Measurements from ENCODE around the gene TMEM156. TPM values are rescaled to one million over a fixed set of nuclear protein-coding genes. Genes with fewer than 3 reads are reported as not detected.

Gene TMEM156
- polyA plus RNA-seq, 1 donor (not counting 4 experiments of a cell fraction or from before 2014, with no cell fraction given) = 0.68 TPM

- no peak for TF ChIP-seq EZH2 (IDR thresholded peaks at IDR 0.05; ENCODE audit: low read length)
- TF ChIP-seq CTCF (optimal IDR thresholded peaks at IDR 0.05 in 1 of 3, IDR thresholded peaks at IDR 0.05 in 1 of 3, conservative IDR thresholded peaks at IDR 0.05 in 1 of 3; ENCODE audit: extremely low read depth in 1 of 3, insufficient read depth in 2 of 3, low read length in 3 of 3) = no peak
- Histone ChIP-seq H3K4me3 (ENCODE audit: control insufficient read depth in 2 of 3, extremely low read depth in 1 of 3, insufficient read depth in 2 of 3, low read depth in 1 of 3, low read length in 3 of 3) (no peak overlapping the region), H3K27ac (ENCODE audit: control insufficient read depth, insufficient read depth, low read length) (no peak overlapping the region), H3K9me3 (ENCODE audit: control insufficient read depth, low read depth, low read length) (no peaks in the 10 kb centered on the region), H4K20me1 (ENCODE audit: control insufficient read depth, extremely low read depth, insufficient read depth, low read length) (no peaks in the 10 kb centered on the region), H3K9me1 (ENCODE audit: control insufficient read depth, extremely low read depth, insufficient read depth, low read length) (no peaks in the 10 kb centered on the region), H3K36me3 (ENCODE audit: control insufficient read depth in 2 of 2, extremely low read depth in 1 of 2, insufficient read depth in 2 of 2, low read length in 2 of 2) (no peaks in the 10 kb centered on the region), H2AFZ (ENCODE audit: control insufficient read depth, low read length) (no peak overlapping the region), H3K4me1 (ENCODE audit: control insufficient read depth, extremely low read depth, insufficient read depth, low read length) (no peaks in the 10 kb centered on the region), H3K4me2 (ENCODE audit: control insufficient read depth, extremely low read depth, insufficient read depth, low read depth, low read length) (no peak overlapping the region), H3K9ac (ENCODE audit: control insufficient read depth, extremely low read depth, insufficient read depth, low read length) (no peak overlapping the region), H3K79me2 (ENCODE audit: control insufficient read depth, insufficient read depth, low read length) (no peaks in the 10 kb centered on the region), H3K27me3 (ENCODE audit: control insufficient read depth, extremely low read depth, insufficient read depth, low read length) (no peaks in the 10 kb centered on the region)
- no peak for DNase-seq (ENCODE audit: low read depth, low spot score)
- dilution Hi-C loops (cut with MboI; ENCODE audit: extremely low pct_ligation_motif_present, low sequenced_read_pairs) = no loop called here
- FAIRE-seq = no peak
These were observed 34.8 kb upstream of the TMEM156 start for GRCh38 chr4:39067031-39067430.

- Histone ChIP-seq H3K4me3 (ENCODE audit: control insufficient read depth in 2 of 3, extremely low read depth in 1 of 3, insufficient read depth in 2 of 3, low read depth in 1 of 3, low read length in 3 of 3) (no peak overlapping the region), H4K20me1 (ENCODE audit: control insufficient read depth, extremely low read depth, insufficient read depth, low read length) (no peaks in the 10 kb centered on the region), H3K27me3 (ENCODE audit: control insufficient read depth, extremely low read depth, insufficient read depth, low read length) (no peaks in the 10 kb centered on the region), H3K79me2 (ENCODE audit: control insufficient read depth, insufficient read depth, low read length) (peaks cover 1% of the 10 kb centered on the region), H3K9ac (ENCODE audit: control insufficient read depth, extremely low read depth, insufficient read depth, low read length) (no peak overlapping the region), H3K36me3 (ENCODE audit: control insufficient read depth in 2 of 2, extremely low read depth in 1 of 2, insufficient read depth in 2 of 2, low read length in 2 of 2) (no peaks in the 10 kb centered on the region), H3K9me3 (ENCODE audit: control insufficient read depth, low read depth, low read length) (no peaks in the 10 kb centered on the region), H3K27ac (ENCODE audit: control insufficient read depth, insufficient read depth, low read length) (no peak overlapping the region), H2AFZ (ENCODE audit: control insufficient read depth, low read length) (no peak overlapping the region), H3K4me1 (ENCODE audit: control insufficient read depth, extremely low read depth, insufficient read depth, low read length) (no peaks in the 10 kb centered on the region), H3K9me1 (ENCODE audit: control insufficient read depth, extremely low read depth, insufficient read depth, low read length) (no peaks in the 10 kb centered on the region), H3K4me2 (ENCODE audit: control insufficient read depth, extremely low read depth, insufficient read depth, low read depth, low read length) (no peak overlapping the region)
- no peak for TF ChIP-seq CTCF (optimal IDR thresholded peaks at IDR 0.05 in 1 of 3, IDR thresholded peaks at IDR 0.05 in 1 of 3, conservative IDR thresholded peaks at IDR 0.05 in 1 of 3; ENCODE audit: extremely low read depth in 1 of 3, insufficient read depth in 2 of 3, low read length in 3 of 3)
- TF ChIP-seq EZH2 (IDR thresholded peaks at IDR 0.05; ENCODE audit: low read length) = no peak
- FAIRE-seq (no peak), DNase-seq (ENCODE audit: low read depth, low spot score) (no peak)
- dilution Hi-C loops (cut with MboI; ENCODE audit: extremely low pct_ligation_motif_present, low sequenced_read_pairs) = no loop called here
These were observed 34.2 kb upstream of the TMEM156 start for GRCh38 chr4:39066371-39066770.

Measured in keratinocyte (primary cell).